HuH-7.5 (cell line): ENCODE data around the gene VSTM1.

ENCODE experiments used
- DNase-seq: peaks from one replicate; pipeline ENCODE4 v3.0.0; 2011; ENCODE audit warnings: low spot score

The VSTM1 gene

GRCh38 chr19:54011507-54012211 is 52.0 kb downstream of the VSTM1 start:
- no peak for DNase-seq

GRCh38 chr19:54010474-54010873 is 53.2 kb downstream of the VSTM1 start:
- DNase-seq = no peak

DNA sequence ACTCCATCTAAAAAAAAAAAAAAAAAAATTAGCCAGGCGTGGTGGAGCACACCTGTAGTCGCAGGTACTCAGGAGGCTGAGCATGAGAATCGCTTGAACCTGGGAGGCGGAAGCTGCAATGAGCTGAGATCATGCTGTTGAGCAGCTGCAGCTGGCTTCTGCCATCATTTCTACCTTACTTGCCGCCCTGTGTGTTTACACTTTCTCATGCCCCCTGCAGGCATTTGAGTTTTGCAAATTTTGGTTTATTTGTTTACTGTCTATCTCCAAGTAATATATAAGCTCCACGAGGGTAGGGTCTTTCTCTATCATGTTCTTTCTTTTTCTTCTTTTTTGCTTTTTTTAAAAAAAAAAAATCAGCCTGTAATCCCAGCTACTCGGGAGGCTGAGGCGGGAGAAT is 54.3 kb downstream of the VSTM1 start:
- DNase-seq = no peak

DNA sequence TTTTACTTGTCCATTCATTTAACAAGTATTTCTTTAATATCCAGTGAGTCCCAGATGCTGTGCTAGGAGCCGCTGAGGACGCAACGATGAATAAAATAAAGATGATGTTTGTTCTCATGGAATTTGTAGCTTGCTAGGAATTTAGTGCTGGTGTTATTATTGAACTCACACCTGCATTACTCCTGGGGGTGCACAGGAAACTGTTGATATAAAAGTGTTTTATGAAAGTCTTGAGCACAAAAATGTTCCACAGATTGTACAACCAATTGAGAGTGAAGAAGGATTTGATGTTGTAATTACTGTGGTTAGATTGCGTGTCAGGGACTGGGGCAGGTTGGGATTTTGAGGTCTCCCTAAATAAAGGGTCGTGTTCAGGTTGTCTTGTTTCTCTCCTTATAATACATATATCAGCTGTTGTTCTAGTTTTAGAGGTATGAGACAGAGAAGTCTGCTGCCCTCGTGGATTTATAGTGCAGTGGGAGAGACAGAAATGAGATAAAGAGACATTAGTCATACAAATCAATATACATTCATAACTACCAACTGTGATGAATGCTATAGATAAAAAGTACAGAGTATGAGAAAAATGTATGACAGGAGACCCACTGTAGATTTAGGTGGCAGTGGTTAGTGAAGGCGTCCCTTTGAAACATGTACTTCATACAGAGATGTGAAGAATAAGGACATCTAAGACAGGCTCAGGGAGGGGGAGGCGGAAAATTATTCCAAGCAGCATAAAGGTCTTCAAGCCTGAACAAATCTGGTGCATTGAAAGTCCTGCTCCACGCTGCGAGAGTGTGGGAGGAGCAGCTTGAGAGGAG is 61.0 kb downstream of the VSTM1 start:
- DNase-seq = no peak

GRCh38 chr19:54001496-54001895 is 62.2 kb downstream of the VSTM1 start:
- DNase-seq = no peak

DNA sequence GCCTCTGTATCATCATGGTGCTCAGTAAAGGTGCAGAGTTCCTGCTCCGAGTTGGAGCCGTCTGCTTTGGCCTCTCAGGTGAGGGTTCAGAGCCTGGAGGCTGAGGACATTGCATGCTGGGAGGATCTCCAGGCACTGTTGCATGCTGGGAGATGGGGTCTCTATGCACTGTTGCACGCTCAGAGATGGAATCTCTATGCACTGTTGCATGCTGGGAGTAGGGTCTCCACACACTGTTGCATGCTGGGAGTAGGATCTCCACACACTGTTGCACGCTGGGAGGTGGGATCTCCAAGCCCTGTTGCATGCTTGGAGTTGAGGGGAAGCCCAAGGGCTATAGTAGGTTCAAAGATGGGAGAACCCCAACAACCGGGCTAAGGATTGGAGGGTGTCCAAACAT is 64.0 kb downstream of the VSTM1 start:
- DNase-seq = no peak

DNA sequence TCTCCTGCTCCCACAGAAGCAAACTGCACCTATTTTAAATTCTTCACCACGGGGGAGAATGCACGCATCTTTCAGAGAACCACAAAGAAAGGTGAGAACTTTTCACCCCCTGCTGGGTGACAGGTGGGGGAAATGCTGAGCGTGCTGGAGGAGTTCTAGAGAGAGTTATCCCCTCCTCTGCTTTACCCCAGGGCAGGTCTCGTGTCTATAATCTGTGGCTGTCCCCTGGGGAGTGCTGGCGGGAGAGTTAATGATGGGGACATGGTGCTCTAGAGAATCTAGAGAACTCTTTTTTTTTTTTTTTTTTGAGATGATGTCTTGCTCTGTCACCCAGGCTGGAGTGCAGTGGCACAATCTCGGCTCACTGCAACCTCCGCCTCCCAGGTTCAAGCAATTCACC is 65.5 kb downstream of the VSTM1 start:
- no peak for DNase-seq

GRCh38 chr19:53994811-53995210 is 68.9 kb downstream of the VSTM1 start:
- no peak for DNase-seq

GRCh38 chr19:53993448-53993847 is 70.2 kb downstream of the VSTM1 start:
- DNase-seq = no peak

- DNase-seq = no peak
Measured at GRCh38 chr19:53992815-53993214, 70.9 kb downstream of the VSTM1 start.

DNA sequence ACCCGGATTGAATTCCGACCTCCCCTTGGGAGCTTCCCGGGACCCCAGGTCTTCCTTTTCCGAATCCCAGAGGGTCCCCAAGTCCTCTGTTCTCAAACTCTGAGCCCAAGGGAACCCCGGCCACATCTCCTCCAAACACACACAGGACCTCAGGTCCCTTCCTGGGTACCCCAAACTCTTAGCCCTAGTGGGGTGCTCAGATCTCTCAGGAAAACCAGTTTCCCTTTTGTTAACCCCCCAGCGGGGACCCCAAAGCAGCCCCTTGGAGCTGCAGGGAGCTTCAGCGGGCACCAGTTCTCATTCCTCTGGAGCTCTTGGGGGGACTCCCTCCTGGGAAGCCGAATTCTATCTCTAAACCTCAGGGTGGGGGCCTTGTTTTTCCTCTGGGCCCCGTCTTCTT is 71.5 kb downstream of the VSTM1 start:
- no peak for DNase-seq

GRCh38 chr19:53991224-53992113 is 72.2 kb downstream of the VSTM1 start, which contains the start of gene CACNG6:
Gene CACNG6, plus strand, starts transcription at chr19:53991637. Its CDS starts 1,241 bp downstream, at chr19:53992878.
- DNase-seq = no peak
